CD4-positive, alpha-beta T cell (primary cell): ENCODE data around the gene INSL3. TPM values are rescaled to one million over a fixed set of nuclear protein-coding genes. Genes with fewer than 3 reads are reported as not detected.
A peak's percentile ranks its signal among the peaks of the same experiment; 100 is the strongest.
"Not testable (repeated sequence)": the region's sequence is repeated elsewhere in the genome, so short reads cannot be mapped to it uniquely, and the experiment has no call there.

Experiments used
- ATAC-seq: fragments of 200-7000 bp; cut with Tn5 transposase; one replicate; pipeline ENCODE4 v1.10.0; 2022; ENCODE audit warnings: mild to moderate bottlenecking; ENCODE audit not compliant: poor library complexity
- CTCF ChIA-PET: fragments of 350-600 bp; sonication (Branson Sonifier 250); formaldehyde crosslinking; loops from one replicate; lab custom pipeline; 2021; ENCODE audit warnings: antibody characterized with exemption, inconsistent platforms; lab: Charles Lee
- POLR2A ChIA-PET: fragments of 350-600 bp; sonication (Branson Sonifier 250); formaldehyde crosslinking; loops from one replicate; lab custom pipeline; 2021; ENCODE audit warnings: antibody characterized with exemption, inconsistent platforms; lab: Charles Lee
- DNase-seq, 14 experiments: peaks; one replicate each; pipeline ENCODE4 v3.0.0-alpha.2; 2013 to 2020; ENCODE audit warnings: mixed read lengths in 2 of 14
- H3K27ac ChIP-seq, 2 donors: one replicate each; pipeline versions ENCODE4 v1.5.1 to v1.7.0; 2013; ENCODE audit warnings: low read length in 2 of 2, low read depth in 1 of 2, mild to moderate bottlenecking in 1 of 2
- H3K27me3 ChIP-seq, 2 experiments: 1 replicate in 1 of 2; 2 replicates in 1 of 2; pipeline versions ENCODE4 v1.6.1 to v1.7.0; 2013; ENCODE audit warnings: low read length in 2 of 2, control low read depth in 1 of 2, mild to moderate bottlenecking in 1 of 2, moderate library complexity in 1 of 2; ENCODE audit not compliant: insufficient read depth in 2 of 2, control insufficient read depth in 1 of 2
- H3K36me3 ChIP-seq: one replicate; pipeline ENCODE4 v1.6.1; 2013; ENCODE audit warnings: low read length, control low read depth; ENCODE audit not compliant: insufficient read depth
- H3K4me1 ChIP-seq: one replicate; pipeline ENCODE4 v1.6.1; 2013; ENCODE audit warnings: low read length, control low read depth; ENCODE audit not compliant: insufficient read depth
- H3K4me3 ChIP-seq: one replicate; pipeline ENCODE4 v1.5.1; 2013; ENCODE audit warnings: mild to moderate bottlenecking, low read length, moderate library complexity
- H3K9me3 ChIP-seq, 2 experiments: 1 replicate in 1 of 2; 2 replicates in 1 of 2; pipeline versions ENCODE4 v1.6.1 to v1.7.0; 2013; ENCODE audit warnings: low read length in 2 of 2, mild to moderate bottlenecking in 2 of 2, control low read depth in 1 of 2, moderate library complexity in 1 of 2; ENCODE audit not compliant: control insufficient read depth in 1 of 2, insufficient read depth in 1 of 2
- H3K27ac Mint-ChIP-seq: one replicate; pipeline ENCODE4 v1.8.0; 2020; ENCODE audit warnings: mixed read lengths
- H3K27me3 Mint-ChIP-seq: one replicate; pipeline ENCODE4 v1.8.0; 2021; ENCODE audit warnings: mixed read lengths
- H3K36me3 Mint-ChIP-seq: one replicate; pipeline ENCODE4 v1.8.0; 2021; ENCODE audit warnings: low read depth, mixed read lengths
- H3K4me1 Mint-ChIP-seq: one replicate; pipeline ENCODE4 v1.8.0; 2021; ENCODE audit warnings: low read depth, mixed read lengths
- H3K4me3 Mint-ChIP-seq: one replicate; pipeline ENCODE4 v1.8.0; 2020; ENCODE audit warnings: mild to moderate bottlenecking, mixed read lengths
- H3K9me3 Mint-ChIP-seq: one replicate; pipeline ENCODE4 v1.8.0; 2020; ENCODE audit warnings: mixed read lengths
- intact Hi-C, 2 experiments: fragments of 100-400 bp; cut with DNase I in 1 of 2; cut with micrococcal nuclease in 1 of 2; formaldehyde crosslinking; loops; one replicate each; pipeline versions ENCODE4 v1.15.1 to v1.9.0; 2023 to 2025; cut with DNase I, micrococcal nuclease
- total RNA-seq, 174 experiments: library from RNA in 2 of 174; stranded (reverse) in 2 of 174; gene quantifications; one replicate each; pipeline ENCODE4 v1.2.3 and lab custom pipeline; 2021 to 2026
- TF ChIP-seq, protein P1 (sequence below): fragments of 200-600 bp; IDR thresholded peaks from one replicate; pipeline ENCODE4 v1.8.0; 2022; ENCODE audit warnings: antibody characterized with exemption, mild to moderate bottlenecking

Gene INSL3
- total RNA-seq, 2 experiments from 2014 or later, result 7.2 to 7.6 TPM

DNA sequence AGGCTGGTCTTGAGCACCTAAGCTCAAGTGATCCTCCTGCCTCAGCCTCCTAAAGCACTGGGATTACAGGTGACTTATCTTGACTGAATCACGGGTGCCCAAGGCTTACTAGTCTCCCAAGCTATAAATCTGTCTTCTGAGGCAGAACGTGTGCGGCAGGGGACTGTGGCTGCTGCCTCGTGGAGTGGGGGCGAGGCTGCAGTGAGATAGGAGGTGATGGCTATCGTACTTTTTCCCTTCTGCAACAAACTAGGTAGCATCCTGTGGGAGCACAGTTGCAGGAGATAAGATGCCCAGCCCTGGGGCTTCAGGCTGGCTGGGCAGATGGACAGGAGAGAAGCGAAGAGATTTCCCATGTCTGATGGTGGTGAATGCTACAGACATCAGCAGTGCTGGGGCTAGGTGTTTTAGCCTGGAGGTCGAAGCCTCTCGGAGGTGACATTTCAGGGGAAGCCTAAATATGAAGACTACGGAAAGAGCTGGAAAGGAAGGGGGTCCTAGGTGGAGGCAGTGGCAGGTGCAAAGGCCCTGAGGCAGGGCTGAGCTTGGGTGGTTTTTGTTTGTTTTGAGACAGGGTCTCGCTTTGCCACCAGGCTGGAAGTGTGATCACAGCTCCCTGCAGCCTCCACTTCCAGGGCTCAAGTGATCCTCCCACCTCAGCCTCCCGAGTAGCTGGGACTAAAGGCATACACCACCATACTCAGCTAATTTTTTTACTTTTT, 19.0 kb downstream of the INSL3 start:
- Histone ChIP-seq H3K4me3 (no peak overlapping the region), H3K4me1 (peaks cover 38% of the 10 kb centered on the region), H3K27me3 (no peaks in the 10 kb centered on the region), H3K27ac (no peak overlapping the region), H3K9me3 (no peaks in the 10 kb centered on the region), H3K36me3 (no peaks in the 10 kb centered on the region)
- TF ChIP-seq, protein P1, sequence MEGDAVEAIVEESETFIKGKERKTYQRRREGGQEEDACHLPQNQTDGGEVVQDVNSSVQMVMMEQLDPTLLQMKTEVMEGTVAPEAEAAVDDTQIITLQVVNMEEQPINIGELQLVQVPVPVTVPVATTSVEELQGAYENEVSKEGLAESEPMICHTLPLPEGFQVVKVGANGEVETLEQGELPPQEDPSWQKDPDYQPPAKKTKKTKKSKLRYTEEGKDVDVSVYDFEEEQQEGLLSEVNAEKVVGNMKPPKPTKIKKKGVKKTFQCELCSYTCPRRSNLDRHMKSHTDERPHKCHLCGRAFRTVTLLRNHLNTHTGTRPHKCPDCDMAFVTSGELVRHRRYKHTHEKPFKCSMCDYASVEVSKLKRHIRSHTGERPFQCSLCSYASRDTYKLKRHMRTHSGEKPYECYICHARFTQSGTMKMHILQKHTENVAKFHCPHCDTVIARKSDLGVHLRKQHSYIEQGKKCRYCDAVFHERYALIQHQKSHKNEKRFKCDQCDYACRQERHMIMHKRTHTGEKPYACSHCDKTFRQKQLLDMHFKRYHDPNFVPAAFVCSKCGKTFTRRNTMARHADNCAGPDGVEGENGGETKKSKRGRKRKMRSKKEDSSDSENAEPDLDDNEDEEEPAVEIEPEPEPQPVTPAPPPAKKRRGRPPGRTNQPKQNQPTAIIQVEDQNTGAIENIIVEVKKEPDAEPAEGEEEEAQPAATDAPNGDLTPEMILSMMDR, result no peak
- intact Hi-C loops, result no loop called here
- no peaks in the 10 kb centered on the region for H3K9me3 Mint-ChIP-seq
- H3K36me3 Mint-ChIP-seq, result no peaks in the 10 kb centered on the region
- ChIA-PET POLR2A (interaction anchor here (0.6 to 4.0 kb wide), 15 partner anchors 7 to 130 kb away, joined by 3 to 60 read pairs (median 5); partner anchors contain the start of genes B3GNT3, CCDC124, FCHO1 and JAK3), CTCF (interaction anchor here (0.7 to 0.9 kb wide), 2 partner anchors 11 to 19 kb away, joined by 3 to 6 read pairs; no protein-coding TSS in a partner anchor)
- H3K27me3 Mint-ChIP-seq, result no peaks in the 10 kb centered on the region
- peaks cover 57% of the 10 kb centered on the region for H3K4me1 Mint-ChIP-seq
- peak overlapping the region; percentile 5 for H3K4me3 Mint-ChIP-seq
- H3K27ac Mint-ChIP-seq, result peak overlapping the region; percentile 46
- no peak for DNase-seq
- no peak for ATAC-seq

DNA sequence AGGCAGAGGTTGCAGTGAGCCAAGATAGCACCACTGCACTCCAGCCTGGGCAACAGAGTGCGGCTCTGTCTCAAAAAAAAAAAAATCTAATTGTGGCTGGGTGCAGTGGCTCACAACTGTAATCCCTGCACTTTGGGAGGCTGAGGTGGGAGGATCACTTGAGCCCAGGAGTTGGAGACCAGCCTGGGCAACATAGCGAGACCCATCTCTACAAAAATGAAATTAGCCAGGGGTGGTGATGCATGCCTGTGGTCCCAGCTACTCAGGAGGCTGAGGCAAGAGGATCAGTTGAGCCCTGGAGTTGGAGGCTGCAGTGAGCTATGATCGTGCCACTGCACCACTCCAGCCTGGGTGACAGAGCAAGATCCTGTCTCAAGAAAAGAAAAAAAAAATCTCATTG, 22.7 kb downstream of the INSL3 start:
- H3K27me3 Mint-ChIP-seq, DNase-seq, H3K27ac ChIP-seq, H3K4me3 ChIP-seq, ATAC-seq, H3K9me3 ChIP-seq, intact Hi-C loops, H3K4me3 Mint-ChIP-seq, H3K36me3 ChIP-seq, H3K36me3 Mint-ChIP-seq, H3K27ac Mint-ChIP-seq, CTCF ChIA-PET, H3K27me3 ChIP-seq, H3K9me3 Mint-ChIP-seq: not testable (repeated sequence)
- H3K4me1 Mint-ChIP-seq, result peaks cover 65% of the 10 kb centered on the region
- peaks cover 55% of the 10 kb centered on the region for H3K4me1 ChIP-seq
- POLR2A ChIA-PET, result interaction anchor here (0.6 kb wide), 1 partner anchor 1265 kb away, joined by 3 read pairs; no protein-coding TSS in a partner anchor

DNA sequence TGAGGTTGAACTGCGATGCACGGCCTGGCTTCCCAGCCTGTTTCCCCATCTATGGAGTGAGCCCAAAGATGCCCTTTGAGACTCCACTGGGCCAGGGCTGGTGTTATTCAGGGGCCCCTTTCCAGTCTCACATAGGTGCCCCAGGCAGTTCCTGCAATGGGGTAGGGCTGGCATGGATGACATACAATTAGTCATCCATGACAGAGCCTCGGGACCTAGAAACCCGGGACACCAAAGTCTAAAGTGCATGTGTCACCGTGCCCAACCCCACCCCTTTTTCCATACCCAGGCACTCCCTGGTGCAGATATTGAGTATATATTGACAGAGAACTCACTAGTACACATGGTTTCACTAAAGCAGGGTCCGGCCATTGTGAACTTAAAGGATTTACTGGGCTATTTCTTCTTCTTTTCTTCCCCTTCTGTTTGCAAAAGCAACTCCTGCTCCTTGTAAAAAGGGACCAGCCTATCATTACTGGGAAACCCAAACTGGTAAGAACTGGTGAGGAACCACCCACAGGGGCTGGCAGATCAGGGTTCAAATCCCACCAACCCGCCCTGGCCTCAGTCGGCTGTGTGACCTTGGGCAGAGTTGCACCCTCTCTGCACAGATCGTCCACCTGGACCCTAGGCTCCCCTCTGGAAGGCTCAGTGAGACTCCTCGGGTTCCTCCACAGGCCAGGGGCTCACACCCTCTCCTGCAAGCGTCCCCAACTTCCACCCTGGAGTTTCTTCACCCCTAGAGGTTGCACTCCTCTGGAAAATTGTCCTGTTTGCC, 23.7 kb downstream of the INSL3 start:
- H3K36me3 Mint-ChIP-seq, result no peaks in the 10 kb centered on the region
- no peak for DNase-seq
- Histone ChIP-seq H3K27ac (no peak overlapping the region), H3K9me3 (no peaks in the 10 kb centered on the region), H3K4me1 (peaks cover 51% of the 10 kb centered on the region), H3K4me3 (no peak overlapping the region), H3K36me3 (no peaks in the 10 kb centered on the region), H3K27me3 (no peaks in the 10 kb centered on the region)
- H3K4me1 Mint-ChIP-seq, result peaks cover 63% of the 10 kb centered on the region
- H3K27ac Mint-ChIP-seq, result peak overlapping the region; percentile 51
- POLR2A ChIA-PET, result interaction anchor here (0.8 to 1.2 kb wide), 3 partner anchors 26 to 62 kb away, joined by 3 read pairs; partner anchors contain the start of genes JAK3 and RPL18A
- CTCF ChIA-PET, result interaction anchor here (2.0 kb wide), 1 partner anchor 62 kb away, joined by 9 read pairs; the partner anchor contains the start of gene RPL18A
- ATAC-seq, result no peak
- H3K27me3 Mint-ChIP-seq, result no peaks in the 10 kb centered on the region
- H3K4me3 Mint-ChIP-seq, result no peak overlapping the region
- intact Hi-C loops, result no loop called here
- H3K9me3 Mint-ChIP-seq, result no peaks in the 10 kb centered on the region
- TF ChIP-seq, protein P1, result no peak
